GM19023 (cell line): ENCODE data around the gene IL1RAPL1.

Source experiments
- ATAC-seq: cut with Tn5 transposase; IDR thresholded peaks from one replicate; pipeline ENCODE4 v1.9.1; 2021; ENCODE audit warnings: mild to moderate bottlenecking, moderate library complexity; ENCODE audit not compliant: unreplicated experiment

IL1RAPL1 gene

DNA sequence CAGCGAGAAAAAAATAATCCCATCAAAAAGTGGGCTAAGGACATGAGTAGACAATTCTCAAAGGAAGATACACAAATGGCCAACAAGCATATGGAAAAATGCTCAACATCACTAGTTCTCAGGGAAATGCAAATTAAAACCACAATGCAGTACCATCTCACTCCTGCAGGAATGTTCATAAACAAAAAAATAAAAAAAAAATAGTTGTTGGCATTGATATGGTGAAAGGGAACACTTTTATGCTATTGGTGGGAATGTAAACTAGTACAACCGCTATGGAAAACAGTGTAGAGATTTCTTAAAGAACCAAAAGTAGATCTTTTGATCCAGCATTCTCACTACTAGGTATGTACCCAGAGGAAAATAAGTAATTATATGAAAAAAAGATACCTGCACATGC is 1119.8 kb downstream of the IL1RAPL1 start:
- no peak for ATAC-seq

GRCh38 chrX:29721152-29721551 is 1133.9 kb downstream of the IL1RAPL1 start:
- ATAC-seq: no peak

GRCh38 chrX:29724316-29724715 is 1137.1 kb downstream of the IL1RAPL1 start:
- ATAC-seq: no peak

- no peak for ATAC-seq
Observed at GRCh38 chrX:29726811-29727210, 1139.6 kb downstream of the IL1RAPL1 start.

DNA sequence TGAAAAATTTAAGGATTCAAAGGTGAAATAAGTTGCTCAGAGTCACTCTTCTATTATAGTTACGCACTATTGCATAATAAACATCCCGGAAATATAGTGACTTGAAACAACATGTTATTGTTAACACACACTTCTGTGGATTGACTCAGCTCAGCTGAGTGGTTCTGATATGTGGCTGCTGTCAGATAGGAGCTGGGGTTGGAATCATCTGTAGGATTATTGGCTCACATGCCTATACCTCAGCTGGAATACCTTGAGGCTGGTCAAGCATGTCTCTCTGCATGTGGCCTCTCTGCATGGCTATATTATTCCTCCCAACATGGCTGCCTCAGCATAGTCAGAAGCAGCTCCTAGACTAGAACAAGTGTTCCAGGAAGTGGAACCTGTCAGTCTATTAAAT is 1141.4 kb downstream of the IL1RAPL1 start:
- no peak for ATAC-seq

DNA sequence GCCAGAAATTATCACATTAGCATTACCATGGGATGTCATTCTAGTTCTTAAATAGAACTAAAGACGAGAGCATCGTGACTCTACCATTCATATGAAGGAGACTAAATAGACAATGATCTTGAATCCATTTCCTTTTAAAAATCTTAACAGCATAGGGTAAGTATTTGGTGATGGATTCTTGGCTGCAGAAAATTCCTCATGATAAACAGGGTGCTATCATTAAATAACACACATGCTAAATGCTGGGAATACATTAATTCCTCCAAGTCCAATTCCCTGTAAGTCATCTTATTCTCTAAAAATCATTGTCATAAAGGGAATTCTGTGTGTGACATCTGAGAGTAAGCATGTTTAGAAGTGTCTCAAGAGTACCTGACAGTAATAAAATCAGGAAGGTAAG is 1157.7 kb downstream of the IL1RAPL1 start:
- no peak for ATAC-seq

GRCh38 chrX:29746326-29746725 is 1159.1 kb downstream of the IL1RAPL1 start:
- ATAC-seq: no peak

DNA sequence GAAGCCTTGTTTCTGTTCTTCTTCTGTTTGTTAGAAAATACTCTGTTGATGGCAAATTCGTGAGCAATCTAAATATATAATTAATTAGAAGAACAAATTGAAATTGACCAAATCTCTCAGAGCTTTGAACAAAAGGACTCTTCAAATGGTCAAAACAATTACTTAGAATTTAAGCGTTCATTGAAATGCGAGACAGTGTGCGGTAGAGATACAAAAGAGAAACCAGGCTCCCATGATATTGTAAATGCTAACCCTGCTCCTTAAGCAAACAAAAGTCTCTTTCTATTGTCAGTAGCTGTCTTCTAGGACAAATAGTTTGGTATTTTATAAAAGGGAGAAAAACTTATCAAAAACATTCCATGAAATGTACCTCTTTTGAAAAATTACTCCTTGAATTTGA is 1174.8 kb downstream of the IL1RAPL1 start:
- no peak for ATAC-seq

GRCh38 chrX:29775890-29776289 is 1188.6 kb downstream of the IL1RAPL1 start:
- no peak for ATAC-seq

DNA sequence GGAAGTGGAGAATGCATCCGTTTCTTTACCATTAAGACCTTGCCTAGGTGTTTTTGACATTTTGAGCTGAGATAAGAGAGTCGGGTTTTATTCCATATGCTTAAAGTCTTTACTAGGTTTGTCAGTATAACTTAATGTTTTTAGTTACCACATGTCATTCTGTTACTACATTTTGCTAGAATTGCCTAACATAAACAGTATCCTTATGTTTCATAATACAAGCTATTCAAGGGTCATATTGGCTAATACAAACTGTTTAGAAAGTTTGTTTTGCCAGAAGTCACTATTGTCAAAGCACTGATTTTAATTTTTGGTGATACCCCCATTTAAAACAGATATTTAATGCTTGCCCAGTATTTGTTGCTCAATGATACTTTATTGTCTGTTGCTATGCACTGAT is 1200.4 kb downstream of the IL1RAPL1 start:
- no peak for ATAC-seq

- ATAC-seq: no peak
Observed at GRCh38 chrX:29788991-29789699, 1201.9 kb downstream of the IL1RAPL1 start.

GRCh38 chrX:29792335-29792734 is 1205.1 kb downstream of the IL1RAPL1 start:
- ATAC-seq: no peak

- no peak for ATAC-seq
Observed at GRCh38 chrX:29797156-29797555, 1209.9 kb downstream of the IL1RAPL1 start.

DNA sequence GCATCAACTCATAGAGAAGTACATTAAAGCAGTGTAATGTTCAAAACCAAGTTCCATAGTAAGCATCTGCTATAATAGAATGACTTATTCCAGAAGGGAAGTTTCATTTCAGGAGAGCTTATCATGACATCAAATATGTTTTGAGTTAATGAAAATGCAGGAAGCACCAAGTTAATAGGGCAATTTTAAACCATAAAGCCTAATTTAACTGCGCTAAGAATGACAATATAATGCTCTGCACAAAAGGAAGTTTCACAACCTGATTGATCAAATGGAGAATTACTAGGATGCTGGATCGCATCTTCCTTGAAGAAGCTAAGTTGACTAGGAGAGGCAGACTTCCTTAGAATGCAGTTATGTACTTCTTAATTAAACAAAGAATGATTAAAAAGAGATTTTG is 1211.2 kb downstream of the IL1RAPL1 start:
- ATAC-seq: no peak

DNA sequence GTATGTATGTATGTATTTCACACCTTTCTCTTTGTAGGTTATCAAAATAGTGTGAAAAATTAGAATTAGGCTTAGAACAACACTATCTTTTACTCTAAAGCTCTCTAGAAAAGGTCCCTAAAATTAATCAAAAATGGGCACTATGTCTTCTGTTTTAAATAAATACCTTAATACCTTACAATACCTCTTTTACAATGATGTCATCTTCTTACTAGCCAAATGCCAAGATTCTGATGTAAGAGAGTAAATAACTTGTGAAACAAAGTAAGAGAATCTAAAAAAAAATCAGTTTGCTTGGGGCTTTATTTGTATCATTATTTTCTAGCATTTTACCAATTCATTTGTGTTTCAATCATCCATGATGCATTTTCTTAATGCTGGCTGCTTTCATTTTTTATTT is 1225.9 kb downstream of the IL1RAPL1 start:
- no peak for ATAC-seq

GRCh38 chrX:29824176-29824906 is 1237.1 kb downstream of the IL1RAPL1 start:
- no peak for ATAC-seq

DNA sequence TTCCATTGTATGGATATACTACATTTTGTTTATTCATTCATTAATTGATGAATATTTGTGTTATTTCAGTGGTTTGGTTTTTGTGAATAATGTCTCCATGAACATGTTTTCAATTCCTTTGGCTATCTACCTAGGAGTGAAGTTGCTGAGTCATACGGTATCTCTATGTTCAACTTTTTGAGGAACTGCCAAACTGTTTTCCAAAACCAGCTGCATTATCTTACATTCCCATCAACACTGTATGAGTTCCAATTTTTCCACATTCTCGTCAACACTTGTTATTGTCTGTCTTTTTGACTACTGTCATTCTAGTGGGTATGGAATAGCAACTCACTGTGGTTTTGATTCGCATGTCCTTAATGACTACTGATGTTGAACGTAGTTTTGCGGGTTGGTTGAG is 1239.5 kb downstream of the IL1RAPL1 start:
- no peak for ATAC-seq

GRCh38 chrX:29834311-29834710 is 1247.1 kb downstream of the IL1RAPL1 start:
- no peak for ATAC-seq

- no peak for ATAC-seq
Observed at GRCh38 chrX:29834764-29835163, 1247.5 kb downstream of the IL1RAPL1 start.

GRCh38 chrX:29841750-29842149 is 1254.5 kb downstream of the IL1RAPL1 start:
- no peak for ATAC-seq

DNA sequence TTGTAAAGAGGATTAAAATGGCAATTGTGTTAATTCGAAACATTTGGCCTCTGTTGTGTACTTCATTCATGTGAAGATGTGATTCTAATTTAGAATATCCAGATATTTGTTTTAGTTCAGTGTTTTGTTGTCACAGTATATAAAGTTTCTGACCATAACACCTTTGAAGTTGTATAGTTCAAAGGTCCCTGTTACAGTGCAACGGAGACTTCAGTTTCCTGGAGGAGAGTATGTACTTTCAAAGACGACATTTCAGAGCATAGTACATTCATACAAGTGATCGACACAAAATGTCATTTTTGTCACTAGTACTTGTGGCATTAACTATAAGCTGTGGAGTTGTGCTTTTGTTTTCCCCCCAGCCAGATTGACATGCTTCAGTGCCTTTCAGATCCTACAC is 1255.3 kb downstream of the IL1RAPL1 start:
- no peak for ATAC-seq

- ATAC-seq: no peak
Observed at GRCh38 chrX:29851857-29852605, 1264.8 kb downstream of the IL1RAPL1 start.
